Left lung (tissue), 10 donors: ENCODE measurements around the gene ODAD4. TPM values are rescaled to one million over a fixed set of nuclear protein-coding genes. Genes with fewer than 3 reads are reported as not detected.

Source experiments
- ATAC-seq: fragments of 200-7000 bp; cut with Tn5 transposase; one replicate; pipeline ENCODE4 v1.9.1; 2020; ENCODE audit warnings: moderate library complexity
- DNase-seq, 4 donors: peaks; one replicate each; pipeline ENCODE4 v3.0.0-alpha.2; 2013 to 2020
- H3K27ac ChIP-seq, 2 donors: fragments of 200-600 bp; sonication (generic) in 1 of 2; one replicate each; pipeline versions ENCODE4 v1.5.0 to v1.8.0; 2020 to 2021
- H3K27me3 ChIP-seq, 2 donors: fragments of 200-600 bp; sonication (generic) in 1 of 2; one replicate each; pipeline versions ENCODE4 v1.5.0 to v1.8.0; 2020 to 2021
- H3K36me3 ChIP-seq, 2 donors: fragments of 200-600 bp; sonication (generic) in 1 of 2; one replicate each; pipeline versions ENCODE4 v1.5.0 to v1.8.0; 2020 to 2021
- H3K4me1 ChIP-seq, 2 donors: fragments of 200-600 bp; one replicate each; pipeline ENCODE4 v1.8.0; 2021
- H3K4me3 ChIP-seq, 2 donors: fragments of 200-600 bp; sonication (generic) in 1 of 2; one replicate each; pipeline versions ENCODE4 v1.5.0 to v1.8.0; 2020 to 2021; ENCODE audit warnings: mild to moderate bottlenecking in 1 of 2
- H3K9me3 ChIP-seq, 2 donors: fragments of 200-600 bp; sonication (generic) in 1 of 2; one replicate each; pipeline versions ENCODE4 v1.5.0 to v1.8.0; 2020 to 2021
- intact Hi-C, 2 donors: fragments of 100-400 bp; cut with DNase I; formaldehyde crosslinking; loops; one replicate each; pipeline versions ENCODE4 v1.11.2 to v1.14.2; 2022
- polyA plus RNA-seq, 6 donors: library from polyadenylated mRNA; unstranded; fragments of 120-200 nt; gene quantifications; one replicate each; pipeline ENCODE4 v1.2.1, GENCODE V29; 2013; ENCODE audit not compliant: insufficient read length in 6 of 6
- total RNA-seq, 2 donors: library from RNA; stranded (reverse); fragmentation: NEBNext Ultra II Directional; extraction: Animal tissue kit (Norgen Biotek cat#: 25700); gene quantifications; one replicate each; pipeline ENCODE4 v1.2.1, GENCODE V29; 2021
- TF ChIP-seq, protein P1 (sequence below), 2 donors: fragments of 200-600 bp; sonication (generic) in 1 of 2; IDR thresholded peaks; one replicate each; pipeline versions ENCODE4 v1.5.0 to v1.8.0; 2021; ENCODE audit warnings: antibody characterized with exemption in 2 of 2
- donor health status: DM: no; HTN: yes; CAD: no.
- donor health status: DM: no; HTN: no; CAD: no.

ODAD4 gene
- total and polyA plus RNA-seq, 8 donors, result 0.73 to 7.8 (median 5.6) TPM

- DNase-seq, result peak; percentile 54 to 84 (median 78)
- intact Hi-C loops, result loop anchor here in 1 of 2 donors (10.0 kb wide), 1 partner anchor 52 kb away; the partner anchor contains the start of gene DNAJC7
- Histone ChIP-seq H3K27ac (no peak overlapping the region), H3K4me3 (no peak overlapping the region), H3K9me3 (no peaks in the 10 kb centered on the region), H3K27me3 (no peaks in the 10 kb centered on the region), H3K36me3 (no peaks in the 10 kb centered on the region), H3K4me1 (peaks cover 0 to 22% of the 10 kb centered on the region in 2 donors)
- ATAC-seq, result peak; percentile 13
- TF ChIP-seq, protein P1, sequence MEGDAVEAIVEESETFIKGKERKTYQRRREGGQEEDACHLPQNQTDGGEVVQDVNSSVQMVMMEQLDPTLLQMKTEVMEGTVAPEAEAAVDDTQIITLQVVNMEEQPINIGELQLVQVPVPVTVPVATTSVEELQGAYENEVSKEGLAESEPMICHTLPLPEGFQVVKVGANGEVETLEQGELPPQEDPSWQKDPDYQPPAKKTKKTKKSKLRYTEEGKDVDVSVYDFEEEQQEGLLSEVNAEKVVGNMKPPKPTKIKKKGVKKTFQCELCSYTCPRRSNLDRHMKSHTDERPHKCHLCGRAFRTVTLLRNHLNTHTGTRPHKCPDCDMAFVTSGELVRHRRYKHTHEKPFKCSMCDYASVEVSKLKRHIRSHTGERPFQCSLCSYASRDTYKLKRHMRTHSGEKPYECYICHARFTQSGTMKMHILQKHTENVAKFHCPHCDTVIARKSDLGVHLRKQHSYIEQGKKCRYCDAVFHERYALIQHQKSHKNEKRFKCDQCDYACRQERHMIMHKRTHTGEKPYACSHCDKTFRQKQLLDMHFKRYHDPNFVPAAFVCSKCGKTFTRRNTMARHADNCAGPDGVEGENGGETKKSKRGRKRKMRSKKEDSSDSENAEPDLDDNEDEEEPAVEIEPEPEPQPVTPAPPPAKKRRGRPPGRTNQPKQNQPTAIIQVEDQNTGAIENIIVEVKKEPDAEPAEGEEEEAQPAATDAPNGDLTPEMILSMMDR (IDR thresholded peaks at IDR 0.05), result peak; percentile 78 to 94
Observed at GRCh38 chr17:41962768-41963434, 32.5 kb downstream of the ODAD4 start.

DNA sequence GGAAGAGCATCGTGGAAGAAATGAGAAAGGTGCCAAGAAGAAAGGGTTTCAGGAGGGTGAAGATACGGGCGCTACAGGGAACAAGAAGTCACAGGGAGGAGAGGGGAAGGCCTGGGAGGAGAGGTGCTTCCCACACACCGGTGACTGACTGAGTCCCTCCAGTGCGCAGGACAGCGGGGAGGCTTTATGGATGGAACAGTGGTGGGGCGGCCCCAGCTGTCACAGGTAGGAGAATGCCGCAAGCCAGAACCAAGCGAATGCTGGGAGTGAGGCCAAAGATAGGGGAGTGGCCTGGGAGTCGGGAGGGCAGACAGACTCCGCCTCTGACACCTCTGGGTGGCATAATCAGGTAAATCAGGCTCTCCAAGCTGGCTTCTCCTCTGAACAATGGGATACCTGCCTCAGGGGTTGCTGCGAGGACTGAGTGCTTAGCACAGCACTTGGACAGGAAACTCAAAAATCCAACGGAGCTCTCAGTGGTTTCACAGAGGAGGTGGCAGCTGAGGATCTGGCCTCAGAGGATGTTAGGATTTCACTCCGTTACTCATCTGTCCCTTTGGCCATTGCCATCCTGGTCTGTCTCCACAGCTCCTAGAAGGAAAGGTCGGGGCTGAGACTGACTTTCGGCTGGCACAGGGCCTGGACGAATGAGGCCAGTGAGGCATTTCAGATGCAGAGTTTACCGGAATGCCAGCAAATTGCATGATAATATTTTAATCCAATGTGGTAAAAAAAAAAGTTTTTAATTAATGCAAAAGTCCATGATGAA is 35.5 kb downstream of the ODAD4 start:
- Histone ChIP-seq H3K27me3 (no peaks in the 10 kb centered on the region), H3K36me3 (peaks cover 0 to 25% of the 10 kb centered on the region in 2 donors), H3K27ac (peak overlapping the region; percentile 80 to 81), H3K4me1 (peaks cover 3 to 48% of the 10 kb centered on the region in 2 donors), H3K9me3 (no peaks in the 10 kb centered on the region), H3K4me3 (peak overlapping the region; percentile 63 to 83)
- ATAC-seq, result peak; percentile 81
- intact Hi-C loops, result loop anchor here in 1 of 2 donors (10.0 kb wide), 1 partner anchor 49 kb away; the partner anchor contains the start of gene DNAJC7
- peak; percentile 27 to 84 (median 80) for DNase-seq
- TF ChIP-seq, protein P1 (IDR thresholded peaks at IDR 0.05), result no peak

- intact Hi-C loops, result loop anchor here in 1 of 2 donors (10.0 kb wide), 1 partner anchor 48 kb away; the partner anchor contains the start of gene DNAJC7
- H3K9me3 ChIP-seq, result no peaks in the 10 kb centered on the region
- peak; percentile 93 for ATAC-seq
Observed at GRCh38 chr17:41966463-41967140, 36.2 kb downstream of the ODAD4 start, which contains the start of gene CNP. Gene CNP, plus strand, starts transcription at chr17:41966795. Its CDS starts 90 bp downstream, at chr17:41966885.

DNA sequence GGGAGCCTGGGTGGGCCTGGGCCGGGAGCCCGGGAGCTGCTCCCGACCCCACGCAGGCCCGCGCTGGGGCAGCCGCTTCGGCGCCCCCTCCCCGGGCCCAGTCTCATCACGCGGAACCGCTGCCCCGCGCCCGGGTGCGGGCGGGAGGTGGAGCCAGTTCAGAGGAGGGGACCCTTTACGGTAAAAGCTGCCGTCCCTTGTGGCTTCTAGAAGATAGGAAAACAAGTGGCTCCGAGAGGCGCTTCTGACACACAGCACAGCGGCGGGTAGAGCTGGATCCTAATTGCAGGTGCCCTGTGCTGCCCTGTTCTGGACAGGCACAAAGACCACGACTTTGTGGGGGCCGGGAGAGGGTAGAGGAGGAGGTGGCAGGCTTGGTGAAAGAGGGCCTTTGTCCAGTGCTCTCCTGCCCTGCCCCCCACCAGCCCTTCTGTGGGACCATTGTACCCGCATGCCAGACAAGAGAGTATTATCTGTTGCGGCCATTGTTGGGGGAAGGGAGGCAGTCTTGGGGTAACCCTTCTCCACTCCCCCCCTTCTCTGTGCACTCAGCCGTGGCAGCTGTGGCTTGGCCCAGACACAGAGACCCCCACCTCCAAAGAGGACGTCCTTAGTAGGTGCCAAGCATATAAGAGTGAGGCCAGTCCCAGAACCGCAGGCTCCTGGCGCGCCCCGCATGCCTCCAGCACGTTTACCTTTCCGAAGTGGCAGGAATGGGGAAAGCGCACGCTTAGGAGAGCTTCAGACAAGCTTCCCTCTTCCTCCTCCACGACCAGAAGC is 36.9 kb downstream of the ODAD4 start:
- peak overlapping the region; percentile 79 to 80 for H3K27ac ChIP-seq
- H3K36me3 ChIP-seq, result peaks cover 0 to 38% of the 10 kb centered on the region in 2 donors
- H3K27me3 ChIP-seq, result no peaks in the 10 kb centered on the region
- ATAC-seq (peak; percentile 6), DNase-seq (peak in 2 of 4 donors; percentile 36 to 83)
- intact Hi-C loops, result loop anchor here in 1 of 2 donors (10.0 kb wide), 1 partner anchor 47 kb away; the partner anchor contains the start of gene DNAJC7
- H3K4me1 ChIP-seq, result peaks cover 3 to 53% of the 10 kb centered on the region in 2 donors
- TF ChIP-seq, protein P1 (IDR thresholded peaks at IDR 0.05), result no peak
- H3K4me3 ChIP-seq, result peak overlapping the region; percentile 63 to 83
- no peaks in the 10 kb centered on the region for H3K9me3 ChIP-seq

More at GRCh38 chr17:41966463-41967140, 36.2 kb downstream of the ODAD4 start, which contains the start of gene CNP:
- Histone ChIP-seq H3K27ac (peak within 1 kb of the TSS; percentile 80 to 81), H3K4me1 (peaks cover 3 to 52% of the 10 kb centered on the region in 2 donors), H3K27me3 (no peaks in the 10 kb centered on the region), H3K36me3 (peaks cover 0 to 30% of the 10 kb centered on the region in 2 donors), H3K4me3 (peak within 1 kb of the TSS; percentile 63 to 83)
- peak; percentile 88 to 97 (median 93) for DNase-seq
- TF ChIP-seq, protein P1 (IDR thresholded peaks at IDR 0.05), result peak in 1 of 2 donors; percentile 17
